D721Med (cell line): ENCODE data around the gene CFAP97D2.
"Not testable (repeated sequence)": the region's sequence is repeated elsewhere in the genome, so short reads cannot be mapped to it uniquely, and the experiment has no call there.

Experiments
- DNase-seq: peaks from one replicate; pipeline ENCODE4 v3.0.0; 2011; ENCODE audit warnings: low spot score; ENCODE audit not compliant: insufficient read length
- FAIRE-seq: peaks from 2 replicates; lab custom pipeline; 2011; peaks lifted over from hg19 to GRCh38; lab: Jason Lieb, UNC
- CTCF ChIP-seq: IDR thresholded peaks from 2 replicates; pipeline ENCODE4 v1.5.1; 2012; ENCODE audit warnings: mild to moderate bottlenecking, control low read depth; ENCODE audit not compliant: insufficient read depth; ENCODE audit errors: missing control alignments

The CFAP97D2 gene

GRCh38 chr13:114179087-114179658 is at the start of gene CFAP97D2:
Gene CFAP97D2 (plus strand): TSS chr13:114179257. CDS start chr13:114179331, 74 bp downstream.
- TF ChIP-seq CTCF = no peak
- FAIRE-seq (no peak), DNase-seq (no peak)

- no peak for FAIRE-seq
- DNase-seq = no peak
- TF ChIP-seq CTCF = no peak
Measured at GRCh38 chr13:114129649-114130062, 49.4 kb upstream of the CFAP97D2 start.

- DNase-seq (no peak), FAIRE-seq (no peak)
- no peak for TF ChIP-seq CTCF
Measured at GRCh38 chr13:114130131-114130836, 48.8 kb upstream of the CFAP97D2 start.

GRCh38 chr13:114130837-114131582 is 48.0 kb upstream of the CFAP97D2 start:
- no peak for TF ChIP-seq CTCF
- no peak for DNase-seq
- no peak for FAIRE-seq

GRCh38 chr13:114131583-114132418 is 47.3 kb upstream of the CFAP97D2 start:
- no peak for DNase-seq
- no peak for TF ChIP-seq CTCF

GRCh38 chr13:114132419-114133121 is 46.5 kb upstream of the CFAP97D2 start, which contains the start of gene RASA3:
Gene RASA3 (minus strand): TSS chr13:114132623. CDS start chr13:114132489, 134 bp downstream.
- FAIRE-seq (no peak), DNase-seq (peak; percentile 95)
- no peak for TF ChIP-seq CTCF

More at GRCh38 chr13:114131583-114132418, 47.3 kb upstream of the CFAP97D2 start:
- FAIRE-seq = no peak

- not testable (repeated sequence) for DNase-seq, FAIRE-seq
Measured at GRCh38 chr13:114133126-114133525, 45.9 kb upstream of the CFAP97D2 start.

GRCh38 chr13:114133552-114133951 is 45.5 kb upstream of the CFAP97D2 start:
- not testable (repeated sequence) for FAIRE-seq

More at GRCh38 chr13:114133552-114133951, 45.5 kb upstream of the CFAP97D2 start:
- not testable (repeated sequence) for DNase-seq
